IPS DF 6.9 (cell line): ENCODE data around the gene ANKRD33B.
"Not testable (repeated sequence)": the region's sequence is repeated elsewhere in the genome, so short reads cannot be mapped to it uniquely, and the experiment has no call there.

Experiments used
- DNase-seq: peaks from one replicate; pipeline ENCODE4 v3.0.0-alpha.2; 2013; ENCODE audit warnings: low read depth, low spot score
- H3K27ac ChIP-seq: one replicate; pipeline ENCODE4 v1.5.1; 2013; ENCODE audit warnings: low read length, control low read depth
- H3K27me3 ChIP-seq: 2 replicates; pipeline ENCODE4 v1.6.1; 2013; ENCODE audit warnings: mild to moderate bottlenecking, low read length; ENCODE audit not compliant: control insufficient read depth, insufficient read depth
- H3K36me3 ChIP-seq: 2 replicates; pipeline ENCODE4 v1.6.1; 2013; ENCODE audit warnings: low read length; ENCODE audit not compliant: control insufficient read depth, insufficient read depth
- H3K4me1 ChIP-seq: 2 replicates; pipeline ENCODE4 v1.6.1; 2013; ENCODE audit warnings: low read length; ENCODE audit not compliant: control insufficient read depth, insufficient read depth
- H3K4me3 ChIP-seq: 2 replicates; pipeline ENCODE4 v1.5.1; 2013; ENCODE audit warnings: mild to moderate bottlenecking, low read length
- H3K9me3 ChIP-seq: 2 replicates; pipeline ENCODE4 v1.6.1; 2013; ENCODE audit warnings: low read length, inconsistent platforms; ENCODE audit not compliant: control insufficient read depth, insufficient read depth
- WGBS: extraction: QIAGEN DNeasy Blood & Tissue Kit; methylation state at CpG from one replicate; pipeline ENCODE4 v1.1.7; 2013; ENCODE audit warnings: mixed read lengths, missing lambda C conversion rate; ENCODE audit not compliant: insufficient read length, insufficient coverage; 5-methylcytosine and 5-hydroxymethylcytosine counted together

Gene ANKRD33B

DNA sequence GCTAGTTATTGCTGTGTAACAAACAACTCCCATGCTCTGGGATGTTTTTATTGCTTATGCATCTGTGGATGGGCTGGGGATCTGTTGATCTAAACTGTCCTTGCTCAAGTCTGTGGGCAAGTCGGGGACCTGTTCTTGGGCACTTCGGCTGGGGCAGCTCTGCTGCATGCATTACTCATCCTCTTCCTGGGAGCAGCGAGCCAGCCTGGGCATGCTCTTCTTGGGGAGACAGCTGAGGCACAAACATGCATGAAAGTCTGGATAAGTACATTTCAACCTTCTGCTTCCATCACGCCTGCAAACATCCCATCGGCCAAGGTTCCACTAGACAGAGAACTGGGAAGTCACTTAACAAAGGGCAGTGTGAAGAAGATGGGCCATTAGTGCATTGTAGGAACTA, 66.3 kb downstream of the ANKRD33B start:
- H3K4me1 ChIP-seq = peaks cover 6% of the 10 kb centered on the region
- no CpG with 5 or more reads among the region's 5 CpGs for WGBS

DNA sequence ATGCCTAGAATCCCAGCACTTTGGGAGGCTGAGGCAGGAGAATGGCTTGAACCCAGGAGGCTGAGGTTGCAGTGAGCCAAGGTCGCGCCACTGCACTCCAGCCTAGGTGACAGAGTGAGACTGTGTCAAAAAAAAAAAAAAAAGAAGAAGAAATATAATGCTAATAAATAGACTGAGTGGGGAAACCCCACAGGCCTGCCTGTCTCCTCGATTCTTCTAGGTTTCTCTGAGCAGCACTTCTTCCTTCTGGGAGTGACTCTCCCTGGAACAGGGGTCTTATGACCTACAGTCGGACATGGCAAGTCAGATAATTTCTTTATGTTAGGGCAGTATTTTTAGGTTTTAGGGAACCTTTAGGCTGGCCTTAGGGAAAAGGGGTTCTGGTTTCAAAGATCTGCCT, 66.9 kb downstream of the ANKRD33B start:
- H3K4me1 ChIP-seq, H3K27me3 ChIP-seq, DNase-seq, H3K36me3 ChIP-seq, H3K9me3 ChIP-seq, H3K4me3 ChIP-seq, H3K27ac ChIP-seq: not testable (repeated sequence)
- WGBS = no CpG with 5 or more reads among the region's 4 CpGs

More for the DNA sequence above, 66.3 kb downstream of the ANKRD33B start:
- Histone ChIP-seq H3K4me3 (no peak overlapping the region), H3K36me3 (no peaks in the 10 kb centered on the region), H3K27ac (no peak overlapping the region), H3K9me3 (no peaks in the 10 kb centered on the region), H3K27me3 (no peaks in the 10 kb centered on the region)
- DNase-seq = no peak

DNA sequence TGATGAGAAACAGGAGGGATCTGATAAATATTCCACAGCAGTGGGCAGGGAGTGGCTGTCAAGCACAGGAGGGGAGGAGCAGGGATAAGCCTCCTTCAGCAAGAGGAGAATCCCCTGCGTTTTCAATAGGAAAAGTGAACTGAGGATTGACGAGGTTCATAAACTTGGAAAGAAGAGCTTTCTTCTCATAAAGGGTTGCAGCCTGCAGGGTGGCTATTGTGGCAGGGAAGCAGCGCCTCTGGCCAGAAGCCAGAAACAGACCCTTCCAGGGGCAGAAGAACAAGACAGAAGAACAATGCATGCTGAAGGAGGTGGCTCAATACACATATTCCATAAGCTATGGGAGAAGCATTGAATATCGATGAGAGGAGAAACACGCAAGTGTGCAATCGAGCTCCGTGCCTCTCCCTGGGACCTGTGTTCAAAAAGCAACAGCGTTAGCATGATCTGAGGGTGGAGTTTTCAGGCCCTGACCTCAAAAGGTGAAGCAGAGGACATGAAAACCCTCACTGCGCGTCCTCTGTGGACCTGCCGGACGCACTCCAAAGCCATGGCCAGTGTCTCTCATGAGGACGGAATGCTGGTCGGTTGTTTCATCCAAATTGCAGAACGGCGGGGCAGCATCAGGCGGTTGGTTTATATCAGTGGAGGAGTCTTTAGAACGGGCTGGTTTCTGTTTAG, 67.6 kb downstream of the ANKRD33B start:
- WGBS = no CpG with 5 or more reads among the region's 18 CpGs
- DNase-seq = no peak
- H3K4me1 ChIP-seq = peaks cover 10% of the 10 kb centered on the region
- H3K27ac ChIP-seq = no peak overlapping the region
- H3K27me3 ChIP-seq = no peaks in the 10 kb centered on the region
- no peaks in the 10 kb centered on the region for H3K9me3 ChIP-seq
- H3K36me3 ChIP-seq = no peaks in the 10 kb centered on the region
- no peak overlapping the region for H3K4me3 ChIP-seq

DNA sequence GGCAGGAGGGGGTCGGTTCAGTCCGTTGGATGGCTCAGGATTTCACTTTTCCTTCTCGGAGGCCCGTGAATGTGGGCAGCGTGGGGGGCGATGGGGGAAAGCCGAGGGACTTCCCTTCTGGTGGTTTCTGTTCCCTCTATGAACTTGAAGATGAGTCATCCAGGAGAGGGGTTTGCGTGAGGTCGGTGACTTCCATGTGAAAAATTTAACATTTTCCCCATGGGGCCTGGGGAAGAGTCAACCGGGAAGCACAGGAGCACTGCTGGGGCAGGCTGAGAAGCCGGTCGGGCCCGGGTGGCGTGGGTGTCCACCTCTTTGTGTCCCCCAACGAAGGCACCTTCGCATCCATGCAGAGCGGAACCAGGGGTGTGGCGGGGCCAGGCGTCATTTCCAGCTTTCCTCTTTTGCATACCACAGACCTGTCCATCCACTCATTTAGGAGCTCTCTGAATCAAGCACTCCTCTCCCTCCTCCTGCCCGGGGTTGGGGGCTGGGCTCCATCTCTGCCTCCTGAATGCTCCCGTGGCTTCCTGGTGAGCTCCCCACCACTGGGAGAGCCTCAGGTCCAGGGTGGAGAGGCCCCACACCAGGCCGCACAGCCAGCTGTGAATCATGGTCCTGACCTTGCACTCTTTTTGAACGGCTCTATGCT, 68.4 kb downstream of the ANKRD33B start:
- no peaks in the 10 kb centered on the region for H3K27me3 ChIP-seq
- H3K4me3 ChIP-seq = no peak overlapping the region
- no peak for DNase-seq
- no peak overlapping the region for H3K27ac ChIP-seq
- peaks cover 12% of the 10 kb centered on the region for H3K4me1 ChIP-seq
- no CpG with 5 or more reads among the region's 23 CpGs for WGBS
- no peaks in the 10 kb centered on the region for H3K9me3 ChIP-seq
- no peaks in the 10 kb centered on the region for H3K36me3 ChIP-seq

DNA sequence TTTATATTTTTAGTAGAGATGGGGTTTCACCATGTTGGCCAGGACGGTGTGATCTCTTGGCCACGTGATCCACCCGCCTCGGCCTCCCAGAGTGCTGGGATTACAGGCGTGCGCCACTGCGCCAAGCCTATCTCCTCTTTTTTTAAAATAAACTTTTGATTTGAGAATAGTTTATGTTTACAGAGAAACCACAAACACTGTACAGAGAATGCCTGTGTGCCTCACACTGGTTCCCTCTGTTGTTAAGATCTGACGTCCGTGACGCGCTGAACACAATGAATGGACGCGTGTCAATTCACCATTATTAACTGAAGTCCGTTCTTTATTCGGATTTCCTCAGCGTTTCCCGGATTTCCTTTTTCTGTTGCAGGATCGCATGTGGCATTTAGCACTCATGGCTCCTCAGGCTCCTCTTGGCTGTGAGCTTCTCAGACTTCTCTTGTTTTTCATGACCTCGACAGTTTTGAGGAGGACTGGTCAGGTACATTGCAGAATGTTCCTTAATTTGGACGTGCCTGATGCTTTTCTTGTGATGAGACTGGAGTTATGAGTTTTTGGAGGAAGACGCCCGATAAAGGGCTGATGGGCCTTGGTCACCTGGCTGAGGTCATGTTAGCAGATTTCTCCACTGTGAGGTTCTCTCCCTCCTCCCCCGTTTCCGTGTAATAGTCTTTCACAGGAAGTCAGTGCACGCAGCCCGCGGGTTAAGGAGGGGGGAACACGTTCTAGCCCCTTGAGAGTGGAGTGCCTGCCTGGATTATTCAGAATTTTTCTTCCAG, 69.6 kb downstream of the ANKRD33B start:
- H3K4me3 ChIP-seq = no peak overlapping the region
- H3K4me1 ChIP-seq = peaks cover 17% of the 10 kb centered on the region
- DNase-seq = no peak
- no peak overlapping the region for H3K27ac ChIP-seq
- no peaks in the 10 kb centered on the region for H3K27me3 ChIP-seq
- H3K9me3 ChIP-seq = no peaks in the 10 kb centered on the region
- H3K36me3 ChIP-seq = no peaks in the 10 kb centered on the region
- no CpG with 5 or more reads among the region's 28 CpGs for WGBS

DNA sequence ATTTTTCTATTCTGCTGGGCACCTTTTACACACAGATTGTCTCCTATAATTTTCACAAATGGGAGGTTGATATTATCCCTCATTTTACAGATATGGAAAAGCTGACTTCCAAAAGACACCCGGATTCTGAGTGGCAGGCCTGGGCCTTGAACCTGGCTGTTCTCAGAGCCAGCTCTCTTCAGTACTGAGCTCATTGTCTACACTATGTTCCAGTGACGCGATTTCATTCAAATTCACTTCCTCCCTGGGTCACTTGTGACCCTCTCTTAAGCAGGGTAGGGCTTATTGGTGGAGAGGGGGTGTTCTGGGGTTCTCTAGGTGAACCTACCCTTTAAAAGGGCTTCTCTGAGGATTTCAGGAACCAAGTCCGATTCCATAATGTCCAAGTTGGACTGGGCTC, 70.2 kb downstream of the ANKRD33B start:
- DNase-seq = no peak
- Histone ChIP-seq H3K9me3 (no peaks in the 10 kb centered on the region), H3K4me3 (no peak overlapping the region), H3K4me1 (peaks cover 18% of the 10 kb centered on the region), H3K27ac (no peak overlapping the region), H3K36me3 (no peaks in the 10 kb centered on the region), H3K27me3 (no peaks in the 10 kb centered on the region)
- no CpG with 5 or more reads among the region's 4 CpGs for WGBS

DNA sequence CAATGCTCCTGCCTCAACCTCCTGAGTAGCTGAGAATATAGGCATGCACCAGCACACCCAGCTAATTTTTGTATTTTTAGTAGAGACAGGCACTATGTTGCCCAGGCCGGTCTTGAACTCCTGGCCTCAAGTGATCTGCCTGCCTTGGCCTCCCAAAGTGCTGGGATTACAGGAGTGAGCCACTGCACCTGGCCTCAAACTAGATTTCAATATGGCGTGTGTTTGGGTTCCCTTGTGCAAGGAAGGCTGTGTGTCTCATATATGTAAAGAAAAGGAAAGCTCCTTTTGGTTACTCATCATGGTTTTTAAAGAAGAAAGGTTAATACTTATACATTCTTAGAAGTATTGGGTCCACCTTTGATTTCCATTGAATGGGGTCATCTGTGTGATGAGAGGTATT, 70.7 kb downstream of the ANKRD33B start:
- H3K27ac ChIP-seq = no peak overlapping the region
- H3K9me3 ChIP-seq = no peaks in the 10 kb centered on the region
- no peaks in the 10 kb centered on the region for H3K27me3 ChIP-seq
- no peak for DNase-seq
- H3K36me3 ChIP-seq = no peaks in the 10 kb centered on the region
- peaks cover 18% of the 10 kb centered on the region for H3K4me1 ChIP-seq
- WGBS = no CpG with 5 or more reads among the region's 2 CpGs
- H3K4me3 ChIP-seq = no peak overlapping the region

DNA sequence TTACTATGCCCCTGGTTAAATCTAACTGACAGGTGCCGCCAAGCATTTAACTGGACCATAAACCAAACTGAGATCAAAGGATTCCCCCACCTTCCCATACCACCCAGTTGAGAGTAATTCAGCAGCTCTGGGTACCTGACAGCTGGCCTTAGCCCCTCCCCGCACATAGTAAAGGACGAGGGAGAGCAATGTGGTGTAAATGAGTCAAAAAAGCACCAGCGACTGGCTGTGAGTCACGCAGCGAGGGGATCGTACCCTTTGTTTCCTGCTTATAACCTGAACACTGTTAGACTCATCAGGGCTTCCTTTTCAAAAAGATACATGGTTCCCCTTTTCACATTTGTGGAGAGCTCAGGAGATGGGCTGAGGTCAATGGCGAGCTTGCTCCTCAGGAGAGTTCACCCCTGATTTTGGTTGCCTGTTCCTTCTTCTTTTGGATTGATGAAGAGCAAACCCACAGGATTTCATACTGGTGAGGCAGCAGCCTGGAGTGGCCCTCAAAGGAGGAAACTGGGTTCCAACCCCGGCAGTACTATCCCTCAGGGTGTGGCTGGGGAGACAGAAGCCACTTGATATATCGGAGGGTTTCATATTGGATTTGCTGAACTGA, 71.5 kb downstream of the ANKRD33B start:
- DNase-seq = no peak
- Histone ChIP-seq H3K4me1 (peaks cover 18% of the 10 kb centered on the region), H3K27ac (no peak overlapping the region), H3K9me3 (no peaks in the 10 kb centered on the region), H3K36me3 (no peaks in the 10 kb centered on the region), H3K27me3 (no peaks in the 10 kb centered on the region), H3K4me3 (no peak overlapping the region)
- no CpG with 5 or more reads among the region's 10 CpGs for WGBS

DNA sequence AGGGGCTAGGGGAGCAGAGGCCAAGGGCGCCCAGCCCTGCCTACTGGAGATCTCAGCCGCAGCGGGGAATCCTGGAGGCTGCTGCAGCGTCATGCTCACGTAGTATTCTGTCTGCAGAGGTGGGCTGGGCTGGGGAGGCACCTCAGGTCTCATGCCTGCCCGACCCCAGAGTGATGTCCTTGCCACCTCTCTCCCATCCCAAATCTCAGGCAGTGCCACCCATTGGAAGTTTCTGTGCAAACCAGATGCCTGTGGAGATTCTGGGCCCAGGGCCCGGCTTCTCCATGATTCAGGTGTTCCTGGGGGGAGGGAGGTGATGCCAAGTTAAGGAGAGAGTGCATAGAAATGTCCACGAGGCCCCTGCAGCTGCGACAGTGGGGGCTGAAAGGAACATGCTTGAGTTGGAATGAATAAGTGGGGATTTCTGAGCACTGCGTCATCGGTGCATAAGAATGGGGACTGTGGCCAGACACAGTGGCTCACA, 72.0 kb downstream of the ANKRD33B start:
- no CpG with 5 or more reads among the region's 11 CpGs for WGBS
- H3K27me3 ChIP-seq = no peaks in the 10 kb centered on the region
- no peaks in the 10 kb centered on the region for H3K36me3 ChIP-seq
- DNase-seq = no peak
- H3K4me3 ChIP-seq = no peak overlapping the region
- H3K27ac ChIP-seq = no peak overlapping the region
- H3K4me1 ChIP-seq = peaks cover 18% of the 10 kb centered on the region
- no peaks in the 10 kb centered on the region for H3K9me3 ChIP-seq

DNA sequence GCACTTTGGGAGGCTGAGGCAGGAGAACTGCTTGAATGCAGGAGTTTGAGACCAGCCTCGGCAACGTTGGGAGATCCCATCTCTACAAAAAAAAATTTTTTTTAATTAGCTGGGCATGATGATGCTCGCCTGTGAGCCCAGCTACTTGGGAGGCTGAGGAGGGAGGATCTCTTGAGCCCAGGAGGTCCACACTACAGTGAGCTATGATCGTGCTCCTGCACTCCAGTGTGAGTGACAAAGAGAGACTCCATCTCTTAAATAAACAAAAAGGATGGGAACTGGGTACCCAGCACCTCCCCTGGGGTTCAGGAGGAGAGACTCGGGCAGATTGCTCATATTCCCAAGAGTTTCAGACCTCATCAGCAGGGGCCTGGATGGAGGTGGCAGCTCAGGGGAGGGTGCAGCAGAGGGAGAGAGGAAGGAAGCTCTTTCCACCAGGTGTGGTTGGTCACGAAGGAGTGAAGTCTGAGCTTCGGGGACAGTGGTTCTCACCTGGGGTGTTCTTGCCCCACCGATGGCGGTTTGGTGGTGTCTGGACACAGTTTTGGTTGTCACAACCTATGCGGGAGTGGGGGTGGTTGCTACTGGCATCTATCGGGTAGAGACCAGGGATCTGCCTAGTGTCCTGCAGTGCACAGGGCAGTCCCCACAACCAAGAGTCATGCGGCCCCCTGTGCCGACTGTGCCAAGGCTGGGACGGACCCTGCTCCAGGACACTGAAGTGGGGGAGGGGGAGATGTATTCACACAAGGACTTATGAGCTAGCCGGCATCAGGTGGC, 72.7 kb downstream of the ANKRD33B start:
- no CpG with 5 or more reads among the region's 15 CpGs for WGBS
- no peaks in the 10 kb centered on the region for H3K36me3 ChIP-seq

More for the DNA sequence above, 72.7 kb downstream of the ANKRD33B start:
- DNase-seq = no peak
- Histone ChIP-seq H3K4me3 (no peak overlapping the region), H3K27me3 (no peaks in the 10 kb centered on the region), H3K4me1 (peaks cover 16% of the 10 kb centered on the region), H3K27ac (no peak overlapping the region), H3K9me3 (no peaks in the 10 kb centered on the region)
